Liver (tissue), 9 donors: ENCODE data around the gene TTC12. TPM values are rescaled to one million over a fixed set of nuclear protein-coding genes. Genes with fewer than 3 reads are reported as not detected.

Experiments used
- DNase-seq: peaks from one replicate; pipeline ENCODE4 v3.0.0-alpha.2; 2017; ENCODE audit warnings: low spot score
- H3K27ac ChIP-seq, 2 donors: one replicate each; pipeline ENCODE4 v1.7.0; 2013; ENCODE audit warnings: inconsistent platforms in 2 of 2, low read length in 2 of 2, control low read depth in 1 of 2, low read depth in 1 of 2, mild to moderate bottlenecking in 1 of 2
- H3K27me3 ChIP-seq, 4 donors: one replicate each; pipeline versions ENCODE4 v1.6.1 to v1.7.0; 2013; ENCODE audit warnings: low read length in 3 of 4, inconsistent platforms in 1 of 4, mild to moderate bottlenecking in 1 of 4, moderate library complexity in 1 of 4; ENCODE audit not compliant: control insufficient read depth in 4 of 4, insufficient read depth in 4 of 4
- H3K36me3 ChIP-seq, 4 donors: one replicate each; pipeline versions ENCODE4 v1.6.1 to v1.7.0; 2013; ENCODE audit warnings: low read length in 3 of 4, mild to moderate bottlenecking in 3 of 4, low read depth in 1 of 4, moderate library complexity in 1 of 4; ENCODE audit not compliant: control insufficient read depth in 4 of 4, insufficient read depth in 3 of 4
- H3K4me1 ChIP-seq, 4 donors: one replicate each; pipeline versions ENCODE4 v1.6.1 to v1.7.0; 2013; ENCODE audit warnings: low read length in 3 of 4, mild to moderate bottlenecking in 3 of 4, moderate library complexity in 1 of 4; ENCODE audit not compliant: control insufficient read depth in 4 of 4, insufficient read depth in 4 of 4
- H3K4me3 ChIP-seq, 3 donors: one replicate each; pipeline versions ENCODE4 v1.6.1 to v1.7.0; 2013; ENCODE audit warnings: low read length in 3 of 3, control low read depth in 1 of 3, low read depth in 1 of 3, mild to moderate bottlenecking in 1 of 3
- H3K9ac ChIP-seq, 2 donors: one replicate each; pipeline ENCODE4 v1.7.0; 2013; ENCODE audit warnings: low read length in 2 of 2, mild to moderate bottlenecking in 2 of 2, moderate library complexity in 2 of 2, control low read depth in 1 of 2, low read depth in 1 of 2
- H3K9me3 ChIP-seq, 4 donors: one replicate each; pipeline versions ENCODE4 v1.6.1 to v1.7.0; 2013; ENCODE audit warnings: low read length in 3 of 4; ENCODE audit not compliant: control insufficient read depth in 4 of 4
- ATF3 ChIP-seq: IDR thresholded peaks from 2 replicates; pipeline ENCODE4 v1.6.1; 2016; ENCODE audit warnings: antibody characterized with exemption
- CTCF ChIP-seq: fragments of 150-350 bp; IDR thresholded peaks from 2 replicates; pipeline ENCODE4 v1.5.1; 2017; ENCODE audit warnings: improper control_type of control experiment, low read depth, low read length; ENCODE audit not compliant: missing input control
- EGR1 ChIP-seq, 2 donors: IDR thresholded peaks; 2 replicates each; pipeline ENCODE4 v1.6.1; 2016 to 2018; ENCODE audit warnings: antibody characterized with exemption in 2 of 2, low read depth in 2 of 2
- FOXA1 ChIP-seq: IDR thresholded peaks from 2 replicates; pipeline ENCODE4 v1.6.1; 2016; ENCODE audit warnings: antibody characterized with exemption
- GABPA ChIP-seq, 2 donors: IDR thresholded peaks in 1 of 2; conservative IDR thresholded peaks in 1 of 2; 2 replicates each; pipeline ENCODE4 v1.6.1; 2016; ENCODE audit warnings: antibody characterized with exemption in 2 of 2, mild to moderate bottlenecking in 1 of 2, moderate library complexity in 1 of 2
- HNF4A ChIP-seq, 2 donors: conservative IDR thresholded peaks; 2 replicates each; pipeline ENCODE4 v1.6.1; 2016; ENCODE audit warnings: antibody characterized with exemption in 2 of 2, mild to moderate bottlenecking in 2 of 2
- HNF4G ChIP-seq: IDR thresholded peaks from 2 replicates; pipeline ENCODE4 v1.6.1; 2016; ENCODE audit warnings: antibody characterized with exemption
- JUND ChIP-seq, 2 donors: IDR thresholded peaks; 2 replicates each; pipeline ENCODE4 v1.6.1; 2016; ENCODE audit warnings: antibody characterized with exemption in 2 of 2
- MAX ChIP-seq: IDR thresholded peaks from 2 replicates; pipeline ENCODE4 v1.6.1; 2016; ENCODE audit warnings: antibody characterized with exemption
- NR2F2 ChIP-seq: IDR thresholded peaks from 2 replicates; pipeline ENCODE4 v1.6.1; 2016; ENCODE audit warnings: antibody characterized with exemption
- RAD21 ChIP-seq, 2 donors: IDR thresholded peaks; 2 replicates each; pipeline ENCODE4 v1.6.1; 2016; ENCODE audit warnings: antibody characterized with exemption in 2 of 2, mild to moderate bottlenecking in 2 of 2
- REST ChIP-seq: IDR thresholded peaks from 2 replicates; pipeline ENCODE4 v1.6.1; 2016; ENCODE audit warnings: antibody characterized with exemption, mild to moderate bottlenecking
- RXRA ChIP-seq, 2 donors: IDR thresholded peaks; 2 replicates each; pipeline ENCODE4 v1.6.1; 2017 to 2018; ENCODE audit warnings: antibody characterized with exemption in 2 of 2, mild to moderate bottlenecking in 1 of 2
- SP1 ChIP-seq: IDR thresholded peaks from 2 replicates; pipeline ENCODE4 v1.6.1; 2018; ENCODE audit warnings: antibody characterized with exemption, mild to moderate bottlenecking
- YY1 ChIP-seq: IDR thresholded peaks from 2 replicates; pipeline ENCODE4 v1.6.1; 2016; ENCODE audit warnings: antibody characterized with exemption, mild to moderate bottlenecking
- ZBTB33 ChIP-seq: IDR thresholded peaks from 2 replicates; pipeline ENCODE4 v1.6.1; 2016; ENCODE audit warnings: antibody characterized with exemption
- WGBS: extraction: QIAGEN DNeasy Blood & Tissue Kit; methylation state at CpG from one replicate; pipeline ENCODE4 v1.1.7; 2013; 5-methylcytosine and 5-hydroxymethylcytosine counted together
- polyA plus RNA-seq, 2 donors: library from polyadenylated mRNA; stranded (reverse) in 1 of 2; unstranded in 1 of 2; fragments of 200-250 nt in 1 of 2; fragments of >200 nt in 1 of 2; fragmentation: Nextera tagmentation in 1 of 2; extraction: Ambion mirVana in 1 of 2; gene quantifications; one replicate each; pipeline versions ENCODE4 v1.2.1 to v1.2.3, GENCODE V29; 2013 to 2015
- total RNA-seq, 2 donors: library from RNA; depleted of rRNA; stranded (reverse); fragments of >200 nt; gene quantifications; one replicate each; pipeline ENCODE4 v1.2.3, GENCODE V29; 2014
- donor health status: healthy.
- donor health status: healthy.
- donor health status: healthy.
- donor health status: healthy.
- donor health status: healthy.

Gene TTC12
- total and polyA plus RNA-seq, 4 donors, result 2.8 to 9.0 (median 4.3) TPM

- Histone ChIP-seq H3K27me3 (no peaks in the 10 kb centered on the region), H3K36me3 (peaks cover 5 to 38% (median 22%) of the 10 kb centered on the region in 4 donors), H3K4me1 (no peaks in the 10 kb centered on the region), H3K9ac (no peak overlapping the region), H3K27ac (no peak overlapping the region), H3K9me3 (no peaks in the 10 kb centered on the region), H3K4me3 (no peak overlapping the region)
- no peak for DNase-seq
- WGBS, result 95% methylated on average over 1 of the region's 1 CpG
- TF ChIP-seq HNF4G (no peak), FOXA1 (no peak), RAD21 (IDR thresholded peaks at IDR 0.05) (no peak), HNF4A (conservative IDR thresholded peaks at IDR 0.05) (no peak), JUND (IDR thresholded peaks at IDR 0.05) (no peak)
Measured at GRCh38 chr11:113334183-113334582, 19.8 kb downstream of the TTC12 start.

GRCh38 chr11:113338730-113339129 is 24.3 kb downstream of the TTC12 start:
- no peaks in the 10 kb centered on the region for H3K27me3 ChIP-seq
- H3K9ac ChIP-seq, result no peak overlapping the region
- H3K4me1 ChIP-seq, result no peaks in the 10 kb centered on the region
- H3K4me3 ChIP-seq, result no peak overlapping the region
- H3K36me3 ChIP-seq, result peaks cover 3 to 36% (median 23%) of the 10 kb centered on the region in 4 donors
- WGBS, result 91% methylated on average over 4 of the region's 4 CpGs
- no peak for TF ChIP-seq ATF3
- TF ChIP-seq CTCF, result no peak
- no peak for TF ChIP-seq MAX
- no peak for TF ChIP-seq GABPA (IDR thresholded peaks at IDR 0.05 in 1 of 2, conservative IDR thresholded peaks at IDR 0.05 in 1 of 2)
- no peak for TF ChIP-seq FOXA1
- no peak for TF ChIP-seq YY1
- TF ChIP-seq NR2F2, result no peak
- no peak for TF ChIP-seq HNF4A (conservative IDR thresholded peaks at IDR 0.05)
- no peak for TF ChIP-seq JUND (IDR thresholded peaks at IDR 0.05)
- no peak for TF ChIP-seq EGR1 (IDR thresholded peaks at IDR 0.05; ENCODE audit: low read depth in 2 of 2)
- TF ChIP-seq ZBTB33, result no peak
- no peak for TF ChIP-seq HNF4G
- no peak for TF ChIP-seq SP1
- TF ChIP-seq REST, result no peak
- no peak for TF ChIP-seq RAD21 (IDR thresholded peaks at IDR 0.05)
- no peak for TF ChIP-seq RXRA (IDR thresholded peaks at IDR 0.05)
- no peaks in the 10 kb centered on the region for H3K9me3 ChIP-seq
- DNase-seq, result no peak
- H3K27ac ChIP-seq, result no peak overlapping the region
